GM18511 (cell line): ENCODE measurements around the gene TAP1.
"Not testable (repeated sequence)": the region's sequence is repeated elsewhere in the genome, so short reads cannot be mapped to it uniquely, and the experiment has no call there.

ENCODE experiments used
- ATAC-seq: cut with Tn5 transposase; IDR thresholded peaks from one replicate; pipeline ENCODE4 v1.9.1; 2021; ENCODE audit warnings: mild to moderate bottlenecking, moderate library complexity; ENCODE audit not compliant: unreplicated experiment

TAP1 gene

DNA sequence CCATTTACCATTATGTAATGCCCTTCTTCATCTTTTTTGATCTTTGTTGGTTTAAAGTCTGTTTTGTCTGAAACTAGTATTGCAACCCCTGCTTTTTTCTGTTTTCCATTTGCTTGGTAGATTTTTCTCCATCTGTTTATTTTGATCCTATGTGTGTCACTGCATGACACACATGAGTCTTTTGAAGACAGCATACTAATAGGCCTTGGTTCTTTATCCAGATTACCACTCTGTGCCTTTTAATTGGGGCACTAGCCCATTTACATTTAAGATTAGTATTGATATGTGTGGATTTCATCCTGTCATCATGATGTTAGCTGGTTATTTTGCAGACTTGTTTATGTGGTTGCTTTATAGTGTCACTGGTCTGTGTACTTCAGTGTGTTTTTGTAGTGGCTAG lies 48.1 kb downstream of the TAP1 start:
- ATAC-seq: not testable (repeated sequence)

DNA sequence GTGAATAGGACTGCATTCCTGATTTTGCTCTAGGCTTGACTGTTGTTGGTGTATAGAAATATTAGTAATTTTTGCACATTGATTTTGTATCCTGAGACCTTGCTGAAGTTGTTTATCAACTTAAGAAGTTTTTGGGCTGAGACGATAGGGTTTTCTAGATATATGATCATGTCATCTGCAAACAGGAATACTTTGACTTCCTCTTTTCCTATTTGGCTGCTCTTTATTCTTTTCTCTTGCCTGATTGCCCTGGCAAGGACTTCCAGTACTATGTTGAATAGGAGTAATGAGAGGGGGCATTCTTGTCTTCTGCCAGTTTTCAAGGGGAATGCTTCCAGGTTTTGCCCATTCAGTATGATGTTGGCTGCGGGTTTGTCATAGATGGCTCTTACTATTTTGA lies 50.1 kb downstream of the TAP1 start:
- ATAC-seq: no peak

DNA sequence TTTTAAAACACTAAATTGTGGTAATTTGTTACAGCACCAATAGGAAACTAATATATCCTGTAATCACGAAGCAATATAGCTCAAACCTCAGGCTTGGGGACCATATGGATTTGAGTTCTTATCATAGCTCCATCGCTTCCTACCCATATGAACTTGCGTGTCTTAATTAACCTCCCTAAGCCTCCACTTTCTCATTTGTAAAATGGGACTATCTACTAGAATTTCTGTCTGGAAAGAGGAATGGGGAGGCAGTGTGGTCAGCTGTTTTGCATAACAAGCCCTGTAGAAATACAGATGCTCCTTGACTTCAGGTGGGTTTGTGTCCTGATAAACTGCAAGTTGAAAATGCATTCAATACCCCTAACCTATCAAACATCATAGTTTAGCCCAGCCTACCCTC lies 53.8 kb downstream of the TAP1 start:
- ATAC-seq: no peak

DNA sequence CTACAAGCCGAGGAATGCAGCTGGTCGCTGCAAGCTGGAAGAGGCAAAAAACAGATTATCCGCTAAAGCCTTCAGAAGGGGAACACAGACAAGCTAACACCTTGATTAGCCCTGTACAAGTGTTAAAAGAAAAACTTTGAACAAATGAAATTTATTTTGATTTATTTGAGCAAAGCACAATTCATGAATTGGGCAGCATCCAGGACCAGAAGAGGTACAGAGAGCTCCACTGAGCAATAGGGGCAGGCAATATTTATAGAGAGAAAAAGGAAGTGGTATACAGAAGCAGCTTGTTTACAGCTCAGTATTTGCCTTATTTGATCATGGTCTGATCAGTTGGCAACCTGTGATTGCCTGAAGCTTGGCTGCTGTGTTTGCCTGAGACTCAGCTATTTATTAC lies 54.3 kb downstream of the TAP1 start:
- no peak for ATAC-seq

DNA sequence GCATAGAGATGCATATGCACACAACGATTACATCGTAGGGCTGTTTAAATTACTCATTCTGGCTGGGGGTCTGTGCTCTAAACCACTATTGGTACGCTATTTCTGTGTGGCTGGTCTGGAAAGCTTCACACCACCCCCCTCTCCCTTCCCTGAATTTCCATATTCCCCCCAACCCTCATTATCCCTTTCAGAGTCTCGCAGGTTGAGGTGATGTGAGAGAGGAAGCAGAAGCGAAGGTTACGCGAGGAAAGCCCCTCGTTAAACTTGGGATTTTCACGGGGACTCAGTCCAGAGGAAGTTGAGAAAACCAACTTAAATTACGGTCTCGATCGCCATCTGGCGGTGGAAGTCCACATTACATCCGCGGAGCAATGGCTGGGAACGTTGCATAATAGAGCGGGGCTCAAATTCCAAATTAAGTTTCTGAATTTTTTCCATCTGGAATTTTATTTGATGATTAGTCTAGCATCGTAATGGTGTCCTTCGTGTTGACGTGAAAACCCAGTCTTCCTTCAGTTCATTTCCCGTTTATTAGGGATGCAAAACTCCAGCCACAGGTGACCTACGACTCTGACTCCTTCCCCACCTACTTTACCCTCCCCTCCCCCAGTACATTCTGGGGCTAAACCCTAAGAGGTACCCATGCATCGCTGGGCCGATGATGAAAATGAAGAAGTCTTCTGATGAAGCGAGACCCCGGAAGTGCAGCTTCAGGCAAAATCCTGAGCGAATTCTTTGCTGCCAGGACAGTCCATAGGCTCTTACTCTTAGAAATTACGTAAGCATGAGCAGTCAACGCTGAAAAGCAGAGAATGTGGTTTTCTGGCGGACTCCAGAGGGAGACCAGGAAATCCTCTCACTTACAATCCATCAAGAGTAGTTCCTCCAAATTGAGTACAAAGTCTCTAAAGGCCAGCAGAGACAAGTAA lies 56.4 kb downstream of the TAP1 start:
- ATAC-seq: no peak
